Kasumi-1 (cell line): ENCODE data around the gene INSYN2B.
"Not testable (repeated sequence)": the region's sequence is repeated elsewhere in the genome, so short reads cannot be mapped to it uniquely, and the experiment has no call there.

ENCODE experiments used
- DNase-seq, 2 experiments: peaks; one replicate each; lab custom pipeline; 2025; lab: John Stamatoyannopoulos, UW

INSYN2B gene

DNA sequence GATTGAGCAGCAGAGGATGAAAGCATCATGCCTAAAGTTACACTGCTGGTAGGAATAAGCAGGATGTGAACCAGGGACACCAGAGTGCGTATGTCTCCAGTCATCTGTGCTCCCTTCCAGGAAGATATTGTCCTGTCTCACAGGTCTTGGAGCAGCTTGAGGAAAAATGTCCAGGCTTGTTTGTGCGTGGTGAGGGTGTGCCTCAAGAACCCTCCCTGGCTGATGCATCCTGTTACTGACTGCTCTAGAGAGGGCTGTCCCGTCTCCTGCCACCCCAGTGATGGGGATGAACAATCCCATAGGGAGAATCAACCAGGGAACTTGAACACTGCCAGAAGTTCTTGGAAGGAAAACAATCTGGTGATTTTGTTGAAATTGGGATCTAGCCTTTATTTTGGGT lies 132.0 kb downstream of the INSYN2B start:
- no peak for DNase-seq

DNA sequence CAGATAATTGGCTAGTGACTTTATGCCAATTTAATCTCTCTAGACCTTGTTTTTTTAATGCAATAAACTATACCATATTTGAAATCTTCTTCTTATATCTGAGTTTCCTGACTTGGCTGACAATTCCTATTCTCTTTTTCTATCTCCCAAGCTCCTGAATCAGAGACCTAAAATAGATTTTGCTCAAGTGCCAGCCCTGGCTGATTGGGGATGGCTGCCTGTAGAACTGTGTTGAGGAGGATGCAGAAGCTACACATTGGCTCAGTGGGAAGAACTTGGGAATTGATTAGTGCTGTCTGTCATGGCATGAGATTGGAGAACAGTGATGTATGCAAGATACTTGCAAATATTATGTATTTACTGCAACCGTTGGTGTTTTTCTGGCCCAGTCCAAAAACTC lies 132.8 kb downstream of the INSYN2B start:
- DNase-seq = no peak

DNA sequence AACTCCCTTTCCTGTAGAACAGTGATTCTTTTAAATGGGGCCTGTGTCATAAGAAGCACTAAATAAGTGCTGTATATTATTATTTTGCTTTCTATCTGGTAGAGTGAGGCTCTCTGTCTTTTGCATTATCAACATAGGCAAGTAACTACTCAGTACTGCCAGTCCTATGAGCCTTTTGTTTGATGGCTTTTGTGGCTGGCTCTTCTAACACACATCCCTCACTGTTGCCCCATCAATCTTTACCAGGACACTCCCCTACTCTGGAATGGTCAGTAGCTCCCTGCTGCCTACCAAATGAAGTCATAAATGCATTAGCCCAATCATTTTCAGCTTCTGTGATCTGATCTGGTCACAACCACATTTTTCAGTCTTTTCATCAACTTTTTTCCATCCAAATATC lies 137.6 kb downstream of the INSYN2B start:
- DNase-seq = no peak

DNA sequence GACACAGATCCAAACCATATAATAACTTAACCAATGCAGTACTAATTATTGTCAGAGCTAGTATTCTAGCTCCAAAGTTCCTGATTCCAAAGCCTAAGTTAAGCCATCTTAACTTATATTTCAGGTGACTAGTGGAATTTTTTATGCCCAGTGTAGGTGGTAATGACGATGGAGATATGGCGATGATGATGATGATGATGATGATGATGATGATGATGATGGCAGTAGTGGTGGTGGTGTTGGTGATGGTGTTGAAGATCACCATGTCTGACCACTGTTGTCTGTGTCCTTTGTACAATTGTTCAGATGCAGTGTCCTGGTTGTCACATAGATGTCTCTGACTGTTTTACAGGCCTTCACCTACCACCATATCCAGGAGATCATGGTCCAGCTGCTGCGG lies 139.9 kb downstream of the INSYN2B start:
- DNase-seq = no peak

DNA sequence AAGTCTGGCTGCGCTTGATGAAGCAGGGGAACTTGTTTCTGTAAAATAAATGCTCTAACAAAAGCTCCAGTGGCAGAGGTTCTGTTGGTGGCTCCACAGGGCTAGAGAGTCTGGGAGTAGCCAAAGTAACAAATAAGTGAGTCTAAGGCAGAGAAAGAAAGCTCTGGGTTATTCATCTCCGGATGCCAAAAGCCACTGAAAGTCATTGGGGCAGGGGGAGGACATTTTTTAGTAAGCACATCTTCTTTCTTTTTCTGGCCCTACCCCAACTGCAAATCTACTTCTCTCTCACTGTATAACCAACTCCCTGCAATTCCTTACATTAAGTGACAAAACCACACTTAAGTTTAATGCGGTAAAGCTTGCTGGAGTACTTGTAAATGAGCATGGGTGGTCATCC lies 141.6 kb downstream of the INSYN2B start:
- no peak for DNase-seq

DNA sequence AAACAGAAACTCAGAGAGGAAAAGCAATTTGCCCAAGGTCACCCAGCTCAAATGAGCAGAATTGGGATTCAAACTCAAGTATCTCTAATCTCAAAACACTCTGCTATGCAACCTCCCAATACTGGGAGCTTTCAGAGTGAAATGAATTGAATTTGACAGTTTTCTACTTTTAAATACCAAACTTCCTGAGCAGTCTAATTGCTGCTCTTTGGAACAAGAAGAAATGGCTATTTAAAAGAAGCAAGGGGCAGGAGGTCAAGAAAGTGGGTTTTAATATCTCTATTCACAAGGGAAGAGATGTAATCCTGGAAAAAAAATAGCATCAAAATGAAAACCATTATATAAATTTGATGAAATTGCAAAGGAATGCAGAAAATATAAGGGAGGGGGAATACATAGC lies 142.6 kb downstream of the INSYN2B start:
- no peak for DNase-seq

DNA sequence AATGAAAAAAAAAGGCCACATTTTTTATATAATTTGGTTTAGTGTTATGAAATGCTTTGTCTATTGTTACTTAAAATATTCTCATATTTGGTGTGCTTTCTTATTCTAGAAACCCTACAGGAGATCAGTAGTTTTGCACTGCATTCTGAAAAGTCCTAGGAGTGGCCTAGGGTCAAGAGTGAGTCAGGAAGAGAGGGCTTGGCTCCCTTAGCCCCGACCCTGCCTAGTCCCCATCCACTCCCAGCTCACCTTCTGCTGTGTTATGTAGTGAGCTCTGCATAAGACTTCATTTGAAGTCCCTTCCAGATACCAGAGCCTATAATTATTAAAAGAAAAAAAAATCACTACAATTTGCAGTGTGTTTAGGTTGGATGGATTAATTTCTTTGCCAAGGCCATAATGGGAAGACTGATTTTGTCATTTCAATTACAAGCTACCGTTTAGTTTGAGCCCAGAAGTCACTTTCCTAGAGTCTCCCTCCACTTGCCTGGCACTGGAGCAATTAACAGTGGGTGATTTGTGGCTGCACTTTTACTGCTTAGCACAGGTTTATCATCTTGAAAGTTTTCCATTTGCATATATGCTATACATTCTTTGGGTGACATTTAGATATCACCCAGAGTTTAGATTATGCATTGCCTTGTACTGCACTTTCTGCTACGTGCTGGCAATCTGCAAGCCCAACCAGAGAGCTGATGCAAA lies 143.3 kb downstream of the INSYN2B start:
- no peak for DNase-seq

DNA sequence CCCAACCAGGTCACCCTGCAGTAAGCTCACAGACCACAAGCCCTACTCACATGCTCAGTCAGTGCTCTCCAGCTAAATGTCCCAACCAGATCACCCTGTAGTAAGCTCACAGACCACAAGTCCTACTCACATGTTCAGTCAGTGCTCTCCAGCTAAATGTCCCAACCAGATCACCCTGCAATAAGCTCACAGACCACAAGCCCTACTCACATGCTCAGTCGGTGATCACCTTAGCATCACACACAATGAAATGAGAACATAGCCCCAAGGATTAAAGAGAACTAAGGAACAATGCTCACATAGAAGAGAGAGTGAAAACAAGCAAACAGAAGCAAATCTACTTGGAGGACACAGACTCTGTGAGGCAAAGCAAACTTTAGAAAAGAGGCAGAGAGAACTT lies 145.8 kb downstream of the INSYN2B start:
- not testable (repeated sequence) for DNase-seq

DNA sequence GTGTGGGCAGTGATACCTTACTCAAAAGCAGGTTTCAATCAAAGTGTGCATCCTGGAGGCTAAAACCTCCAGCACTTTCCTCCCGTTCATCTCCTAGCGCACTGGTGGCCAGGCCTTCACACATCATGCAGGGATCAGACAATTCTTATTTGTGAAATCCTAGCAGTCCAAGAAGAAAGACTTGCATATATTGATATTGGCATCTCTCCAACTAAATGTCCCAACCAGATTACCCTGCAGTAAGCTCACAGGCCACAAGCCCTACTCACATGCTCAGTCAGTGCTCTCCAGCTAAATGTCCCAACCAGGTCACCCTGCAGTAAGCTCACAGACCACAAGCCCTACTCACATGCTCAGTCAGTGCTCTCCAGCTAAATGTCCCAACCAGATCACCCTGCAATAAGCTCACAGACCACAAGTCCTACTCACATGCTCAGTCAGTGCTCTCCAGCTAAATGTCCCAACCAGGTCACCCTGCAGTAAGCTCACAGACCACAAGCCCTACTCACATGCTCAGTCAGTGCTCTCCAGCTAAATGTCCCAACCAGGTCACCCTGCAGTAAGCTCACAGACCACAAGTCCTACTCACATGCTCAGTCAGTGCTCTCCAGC lies 146.5 kb downstream of the INSYN2B start:
- DNase-seq = not testable (repeated sequence)

DNA sequence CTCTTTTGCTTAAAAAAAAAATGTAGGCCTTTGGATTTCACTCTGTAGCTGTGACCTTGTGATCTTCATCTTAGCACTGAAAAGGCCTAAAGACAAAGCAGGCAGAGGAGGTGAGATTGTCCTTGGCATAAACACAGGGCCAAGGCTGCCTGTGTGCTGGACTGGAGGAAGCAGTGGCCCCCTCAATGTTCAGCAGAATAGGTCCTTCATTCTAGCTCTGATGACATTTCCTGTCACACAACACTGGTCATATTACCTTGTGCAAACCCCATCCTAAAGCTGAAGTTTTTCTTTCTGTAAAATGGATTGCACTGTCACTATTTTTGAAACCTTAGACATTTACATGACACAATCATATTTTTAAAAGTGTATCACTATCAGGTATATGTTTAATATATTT lies 147.4 kb downstream of the INSYN2B start:
- DNase-seq = no peak

DNA sequence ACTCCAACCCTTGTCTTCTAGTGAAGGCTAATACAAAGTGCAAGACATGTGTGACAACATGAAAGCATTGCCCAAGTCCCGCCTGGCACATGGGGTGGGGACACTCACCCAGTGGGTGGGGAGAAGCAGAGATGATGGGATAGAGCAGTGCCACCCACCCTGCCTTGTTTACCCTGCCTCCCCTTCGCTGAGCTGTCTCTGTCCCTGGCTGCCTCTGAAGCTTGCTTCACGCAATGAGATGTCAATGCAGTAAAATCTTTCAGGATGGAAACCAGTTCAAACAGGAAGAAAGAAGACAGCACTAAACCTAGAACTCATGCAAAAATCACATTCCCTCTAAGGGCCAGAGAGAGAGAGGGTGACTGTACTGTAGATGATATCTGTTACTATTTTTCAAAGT lies 148.0 kb downstream of the INSYN2B start:
- DNase-seq = no peak

DNA sequence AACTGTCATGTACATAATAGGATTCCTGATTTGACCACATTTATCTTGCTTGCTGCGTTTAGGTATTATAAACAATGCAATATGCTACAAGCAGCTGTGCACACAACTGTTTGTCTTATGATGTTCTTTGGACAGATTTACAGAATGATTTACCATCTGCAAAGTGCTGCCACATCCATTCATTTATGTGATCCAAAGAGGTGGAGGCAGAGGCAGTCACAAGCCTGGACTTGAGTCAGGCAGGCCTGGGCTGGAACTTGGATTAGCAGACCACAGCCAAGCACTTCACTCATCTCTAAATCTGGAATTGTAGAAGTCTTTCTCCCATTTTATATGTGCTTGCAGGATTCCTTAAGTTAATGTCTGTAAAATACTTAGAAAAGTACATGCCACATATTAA lies 149.0 kb downstream of the INSYN2B start:
- no peak for DNase-seq

DNA sequence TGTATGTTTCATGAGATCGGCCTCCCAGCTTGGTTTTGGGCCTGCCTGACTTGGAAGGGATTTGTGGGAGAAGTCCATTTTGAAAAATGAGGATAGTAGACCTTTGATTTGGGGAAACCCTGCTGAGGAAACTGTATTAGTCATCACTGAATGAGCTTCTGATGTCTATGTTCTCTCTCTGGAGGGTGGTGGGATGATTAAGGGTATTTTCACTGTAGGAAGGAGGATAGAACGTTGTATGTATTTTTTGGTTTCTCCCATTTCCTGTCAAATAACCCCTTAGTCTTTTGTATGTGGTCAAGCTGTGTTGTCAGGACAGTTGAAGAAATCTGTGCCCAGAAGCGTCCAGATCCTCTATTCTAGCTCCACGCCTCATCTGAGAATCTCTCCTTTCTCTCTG lies 151.9 kb downstream of the INSYN2B start:
- no peak for DNase-seq

DNA sequence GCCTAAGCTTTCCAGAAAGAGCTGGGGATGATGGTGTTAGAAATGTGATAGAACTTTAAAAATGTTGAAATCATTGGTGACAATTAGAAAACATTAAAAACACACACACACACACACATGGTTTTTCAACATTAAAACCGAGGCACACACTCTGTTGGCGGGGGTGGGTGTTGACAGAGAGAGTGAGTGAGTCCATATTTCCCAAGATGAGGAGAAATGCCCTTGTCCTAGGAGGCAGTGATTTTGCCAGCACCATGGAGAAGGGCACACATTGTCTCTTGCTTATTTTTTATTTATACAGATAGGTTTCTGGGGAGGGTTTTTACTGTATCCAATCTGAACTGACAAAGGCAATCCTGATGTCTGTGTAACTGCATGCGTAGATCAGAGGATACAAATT lies 152.5 kb downstream of the INSYN2B start:
- DNase-seq = no peak

DNA sequence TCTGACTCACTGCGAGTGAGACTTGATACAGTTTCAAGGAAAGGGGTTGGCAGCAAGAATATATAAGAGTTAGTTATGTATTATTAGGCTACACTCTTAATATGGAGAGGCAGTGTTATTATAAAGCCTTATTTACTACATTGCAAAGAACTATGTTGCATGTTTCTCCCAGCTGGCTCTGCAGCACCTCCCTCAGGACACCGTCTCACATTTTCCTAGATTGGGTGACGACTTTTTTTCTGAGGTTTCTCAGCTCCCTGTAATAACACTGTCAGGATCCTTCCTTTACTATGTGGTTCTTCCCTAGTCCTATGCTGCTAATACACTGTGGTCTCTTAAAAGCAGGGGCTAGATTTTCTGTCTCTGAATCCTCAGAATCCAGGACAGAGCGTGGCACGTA lies 153.7 kb downstream of the INSYN2B start:
- DNase-seq = peak; percentile 24 to 27

DNA sequence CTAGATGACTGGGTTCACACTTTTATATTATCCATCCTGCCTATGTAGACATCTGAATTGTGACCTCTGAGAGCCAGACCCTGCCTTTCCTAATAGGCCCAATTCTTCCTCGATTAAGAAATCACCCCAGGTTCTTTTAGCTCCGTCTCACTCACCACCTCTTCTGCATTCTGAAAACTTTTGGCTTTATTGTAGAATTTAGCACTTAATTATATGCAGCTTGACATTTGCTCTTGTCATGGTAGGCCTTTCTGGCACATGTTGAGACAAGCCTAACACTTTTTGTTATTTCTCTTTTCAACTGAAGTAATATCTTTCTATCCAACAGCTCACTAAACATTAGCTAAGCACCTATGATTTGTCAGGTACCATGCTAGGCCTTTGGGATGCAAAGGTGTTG lies 163.3 kb downstream of the INSYN2B start:
- DNase-seq = no peak

DNA sequence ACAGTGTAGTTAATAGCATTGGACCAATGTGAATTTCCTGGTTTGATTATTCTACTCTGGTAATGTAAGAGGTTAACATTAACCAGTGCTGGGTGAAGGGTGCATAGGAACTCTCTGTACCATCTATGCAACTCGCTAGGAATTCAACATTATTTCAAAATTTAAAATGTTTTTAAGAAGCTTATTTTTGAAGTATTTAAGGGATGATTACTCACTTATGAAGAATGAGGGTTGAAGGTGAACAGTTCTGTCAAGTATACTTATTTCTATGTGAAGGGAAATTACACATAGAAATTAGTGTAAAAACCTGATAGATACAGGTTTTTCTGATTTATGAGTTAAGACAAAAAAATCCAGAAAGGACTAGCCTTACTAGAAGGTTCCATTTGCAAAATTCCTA lies 165.8 kb downstream of the INSYN2B start:
- DNase-seq = no peak
